DOHH2 (cell line): ENCODE data around the gene C3orf20.

Experiments used
- H3F3A ChIP-seq: fragments of 200-600 bp; sonication (generic), shearing (Covaris generic); 2 replicates; pipeline ENCODE4 v1.6.0; 2016; ENCODE audit warnings: antibody characterized with exemption, mild to moderate bottlenecking; ENCODE audit not compliant: control insufficient read depth, insufficient read depth
- H3K27ac ChIP-seq: fragments of 200-600 bp; sonication (generic); 2 replicates; pipeline ENCODE4 v1.5.1; 2014; ENCODE audit warnings: low read depth, mild to moderate bottlenecking, low read length, moderate library complexity
- H3K27me3 ChIP-seq: fragments of 200-600 bp; sonication (generic); 2 replicates; pipeline ENCODE4 v1.6.1; 2014; ENCODE audit warnings: mild to moderate bottlenecking, low read length, mixed read lengths; ENCODE audit not compliant: control insufficient read depth
- H3K36me3 ChIP-seq: fragments of 200-600 bp; sonication (generic); 2 replicates; pipeline ENCODE4 v1.6.1; 2014; ENCODE audit warnings: mild to moderate bottlenecking, low read length, moderate library complexity, mixed read lengths; ENCODE audit not compliant: control insufficient read depth
- H3K4me1 ChIP-seq: fragments of 200-600 bp; sonication (generic); 2 replicates; pipeline ENCODE4 v1.6.1; 2014; ENCODE audit warnings: mild to moderate bottlenecking, low read length, mixed read lengths; ENCODE audit not compliant: control insufficient read depth
- H3K4me2 ChIP-seq: fragments of 200-600 bp; sonication (generic); 2 replicates; pipeline ENCODE4 v1.6.0; 2014; ENCODE audit warnings: mild to moderate bottlenecking, low read length, moderate library complexity
- H3K4me3 ChIP-seq: fragments of 200-600 bp; sonication (generic); 2 replicates; pipeline ENCODE4 v1.5.1; 2014; ENCODE audit warnings: mild to moderate bottlenecking, low read length, mixed read lengths
- H3K79me2 ChIP-seq: fragments of 200-600 bp; sonication (generic); 2 replicates; pipeline ENCODE4 v1.6.1; 2014; ENCODE audit warnings: mild to moderate bottlenecking, low read length, mixed read lengths; ENCODE audit not compliant: control insufficient read depth
- H3K9me2 ChIP-seq: fragments of 200-600 bp; sonication (generic); replicated peaks from 2 replicates; pipeline ENCODE4 v1.6.1; 2014; ENCODE audit warnings: mild to moderate bottlenecking, low read length, mixed read lengths; ENCODE audit not compliant: control insufficient read depth
- H3K9me3 ChIP-seq: fragments of 200-600 bp; sonication (generic); 2 replicates; pipeline ENCODE4 v1.6.1; 2014; ENCODE audit warnings: antibody characterized with exemption, low read length, mixed read lengths; ENCODE audit not compliant: control insufficient read depth, insufficient read depth
- H4K20me1 ChIP-seq: fragments of 200-600 bp; sonication (generic); 2 replicates; pipeline ENCODE4 v1.6.0; 2014; ENCODE audit warnings: low read depth, mild to moderate bottlenecking, antibody characterized with exemption, low read length, moderate library complexity; ENCODE audit not compliant: control insufficient read depth, insufficient read depth
- EZH2phosphoT487 ChIP-seq: fragments of 200-600 bp; sonication (generic); IDR thresholded peaks from 2 replicates; pipeline ENCODE4 v1.6.1; 2017; ENCODE audit warnings: borderline replicate concordance, mild to moderate bottlenecking, antibody characterized with exemption, low read length, moderate library complexity, mixed read lengths
- TF ChIP-seq, protein P1 (sequence below): fragments of 200-600 bp; sonication (generic); IDR thresholded peaks from one replicate; pipeline ENCODE4 v1.5.1; 2014; ENCODE audit warnings: antibody characterized with exemption, mild to moderate bottlenecking, low read depth, low read length; ENCODE audit not compliant: poor library complexity, severe bottlenecking

C3orf20 gene

DNA sequence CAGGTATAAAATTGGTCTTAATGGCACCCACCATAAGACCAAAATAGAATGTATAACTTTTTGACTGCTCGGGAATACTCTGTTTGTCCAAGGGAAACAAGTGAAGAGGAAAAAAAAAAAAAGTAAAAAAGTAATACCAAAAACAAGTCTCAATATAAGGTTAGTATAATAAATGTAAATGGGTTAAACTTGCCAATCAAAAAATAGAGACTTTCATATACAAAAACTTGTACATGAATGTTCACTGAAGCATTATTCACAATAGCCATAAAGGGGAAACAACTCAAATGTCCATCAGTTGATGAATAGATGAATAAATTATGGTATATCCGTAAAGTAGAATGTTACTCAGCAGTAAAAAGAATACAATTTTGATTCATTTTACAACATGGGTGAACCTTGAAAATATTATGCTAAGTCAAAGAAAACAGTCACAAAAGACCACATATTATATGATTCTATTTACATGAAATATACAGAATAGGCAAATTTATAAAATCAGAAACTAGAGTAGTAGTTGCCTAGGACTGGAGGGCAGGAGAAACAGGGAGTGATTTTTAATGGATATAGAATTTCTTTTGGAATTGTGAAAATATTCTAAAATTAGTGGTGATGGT is 104.2 kb downstream of the C3orf20 start:
- no peaks in the 10 kb centered on the region for H3K79me2 ChIP-seq
- H3F3A ChIP-seq: no peaks in the 10 kb centered on the region
- H3K4me2 ChIP-seq: no peak overlapping the region
- peaks cover 10% of the 10 kb centered on the region for H3K4me1 ChIP-seq
- no peaks in the 10 kb centered on the region for H4K20me1 ChIP-seq
- no peak overlapping the region for H3K4me3 ChIP-seq
- no peaks in the 10 kb centered on the region for H3K36me3 ChIP-seq
- no peak overlapping the region for H3K27ac ChIP-seq
- H3K27me3 ChIP-seq: no peaks in the 10 kb centered on the region
- TF ChIP-seq EZH2phosphoT487: no peak
- TF ChIP-seq, protein P1, sequence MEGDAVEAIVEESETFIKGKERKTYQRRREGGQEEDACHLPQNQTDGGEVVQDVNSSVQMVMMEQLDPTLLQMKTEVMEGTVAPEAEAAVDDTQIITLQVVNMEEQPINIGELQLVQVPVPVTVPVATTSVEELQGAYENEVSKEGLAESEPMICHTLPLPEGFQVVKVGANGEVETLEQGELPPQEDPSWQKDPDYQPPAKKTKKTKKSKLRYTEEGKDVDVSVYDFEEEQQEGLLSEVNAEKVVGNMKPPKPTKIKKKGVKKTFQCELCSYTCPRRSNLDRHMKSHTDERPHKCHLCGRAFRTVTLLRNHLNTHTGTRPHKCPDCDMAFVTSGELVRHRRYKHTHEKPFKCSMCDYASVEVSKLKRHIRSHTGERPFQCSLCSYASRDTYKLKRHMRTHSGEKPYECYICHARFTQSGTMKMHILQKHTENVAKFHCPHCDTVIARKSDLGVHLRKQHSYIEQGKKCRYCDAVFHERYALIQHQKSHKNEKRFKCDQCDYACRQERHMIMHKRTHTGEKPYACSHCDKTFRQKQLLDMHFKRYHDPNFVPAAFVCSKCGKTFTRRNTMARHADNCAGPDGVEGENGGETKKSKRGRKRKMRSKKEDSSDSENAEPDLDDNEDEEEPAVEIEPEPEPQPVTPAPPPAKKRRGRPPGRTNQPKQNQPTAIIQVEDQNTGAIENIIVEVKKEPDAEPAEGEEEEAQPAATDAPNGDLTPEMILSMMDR: no peak
- peaks cover 4% of the 10 kb centered on the region for H3K9me3 ChIP-seq
- no peaks in the 10 kb centered on the region for H3K9me2 ChIP-seq

DNA sequence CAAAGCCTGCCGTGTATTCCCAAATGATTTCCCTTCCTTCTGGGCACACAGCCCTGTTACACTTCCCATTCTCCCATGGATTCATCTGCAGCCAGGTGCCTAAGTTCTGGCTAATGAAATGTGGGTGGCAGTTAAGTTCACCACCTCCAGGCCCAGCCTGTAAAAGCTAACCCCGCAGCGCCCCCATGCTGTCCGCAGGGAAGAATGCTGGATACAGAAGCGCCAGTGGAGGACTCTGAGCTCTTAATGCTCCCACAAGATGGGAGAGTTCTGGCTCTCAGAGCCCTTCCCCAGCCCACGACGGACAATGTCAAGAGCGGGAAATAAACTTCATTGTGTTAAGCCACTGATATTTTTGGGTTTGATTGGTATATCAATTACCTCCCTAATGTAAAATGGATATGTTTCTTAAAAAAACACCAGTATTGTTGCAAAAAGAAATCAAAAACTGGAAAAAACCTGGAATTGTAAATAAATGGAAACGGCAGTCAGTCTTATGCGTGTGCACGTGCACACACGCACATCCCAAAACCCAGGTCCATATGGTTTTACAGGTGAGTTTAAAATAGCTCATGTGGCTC is 106.1 kb downstream of the C3orf20 start:
- Histone ChIP-seq H3K4me3 (no peak overlapping the region), H4K20me1 (no peaks in the 10 kb centered on the region), H3K36me3 (no peaks in the 10 kb centered on the region), H3F3A (no peaks in the 10 kb centered on the region), H3K27me3 (no peaks in the 10 kb centered on the region), H3K4me1 (peaks cover 10% of the 10 kb centered on the region), H3K4me2 (no peak overlapping the region), H3K9me2 (no peaks in the 10 kb centered on the region), H3K79me2 (no peaks in the 10 kb centered on the region), H3K27ac (no peak overlapping the region), H3K9me3 (peaks cover 4% of the 10 kb centered on the region)
- TF ChIP-seq, protein P1: peak; percentile 88
- no peak for TF ChIP-seq EZH2phosphoT487

DNA sequence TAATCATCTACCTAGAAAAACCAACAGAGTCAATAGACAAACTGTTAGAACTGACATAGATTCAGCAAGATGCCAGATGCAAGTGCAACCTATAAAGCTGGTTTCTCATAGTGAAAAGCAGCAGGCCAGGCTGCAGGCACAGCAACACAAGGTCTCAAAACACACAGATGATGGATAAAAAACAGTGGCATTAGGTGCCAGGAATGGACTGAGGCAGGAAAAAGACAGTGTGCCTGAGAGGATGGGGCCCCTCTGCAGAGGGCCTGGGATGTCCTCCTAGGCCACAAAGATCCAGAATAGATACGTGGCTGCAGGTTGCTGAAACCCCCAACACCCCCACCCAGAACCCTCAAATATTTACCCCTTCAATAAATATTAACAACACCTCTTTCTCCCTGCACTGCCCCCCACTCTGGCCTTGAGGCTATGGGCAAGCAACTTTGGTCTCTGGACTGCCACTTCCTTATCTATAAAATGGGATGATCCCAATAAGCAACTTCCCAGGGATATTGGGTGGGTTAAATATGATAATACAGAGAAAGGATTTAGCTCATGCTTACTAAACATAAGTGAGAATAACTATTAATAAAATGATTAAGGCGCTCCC is 108.6 kb downstream of the C3orf20 start:
- H3K27ac ChIP-seq: no peak overlapping the region
- peaks cover 6% of the 10 kb centered on the region for H3K4me1 ChIP-seq
- peaks cover 4% of the 10 kb centered on the region for H3K9me3 ChIP-seq
- no peaks in the 10 kb centered on the region for H3F3A ChIP-seq
- TF ChIP-seq, protein P1: no peak
- TF ChIP-seq EZH2phosphoT487: no peak
- no peaks in the 10 kb centered on the region for H4K20me1 ChIP-seq
- 0 out of 2 replicates have a peak, but pooled peaks cover 3% of the 10 kb centered on the region for H3K27me3 ChIP-seq
- H3K79me2 ChIP-seq: no peaks in the 10 kb centered on the region
- no peak overlapping the region for H3K4me3 ChIP-seq
- no peaks in the 10 kb centered on the region for H3K9me2 ChIP-seq
- no peaks in the 10 kb centered on the region for H3K36me3 ChIP-seq
- no peak overlapping the region for H3K4me2 ChIP-seq
